Measurements from ENCODE around the gene THEM5. TPM values are rescaled to one million over a fixed set of nuclear protein-coding genes. Genes with fewer than 3 reads are reported as not detected.

The THEM5 gene
- total and polyA plus RNA-seq, 10 of the 15 experiments (the other 5 are each of a cell fraction or from before 2014, with no cell fraction given) = 0.16 TPM; not detected in 9

GRCh38 chr1:151828921-151829320 is 24.6 kb downstream of the THEM5 start:
- 16% methylated on average over 8 of the region's 12 CpGs for WGBS (ENCODE audit: insufficient coverage, insufficient replicate concordance, low lambda C conversion rate, missing lambda C conversion rate)
- Histone ChIP-seq H3K9ac (ENCODE audit: control insufficient read depth, insufficient read depth, low read length) (no peak overlapping the region), H3K4me3 (no peak overlapping the region), H3K79me2 (ENCODE audit: control insufficient read depth, insufficient read depth, low read length) (no peaks in the 10 kb centered on the region), H2AFZ (ENCODE audit: control insufficient read depth, low read depth, low read length) (no peak overlapping the region), H3K27me3 (replicated peaks in 1 of 2; ENCODE audit: control insufficient read depth in 2 of 2, insufficient read depth in 2 of 2, low read length in 1 of 2) (no peaks in the 10 kb centered on the region), H3K4me1 (ENCODE audit: control insufficient read depth, insufficient read depth, low read length) (peaks cover 5% of the 10 kb centered on the region), H3K9me3 (replicated peaks; ENCODE audit: control insufficient read depth, insufficient read depth, low read length) (no peaks in the 10 kb centered on the region), H3K4me2 (ENCODE audit: control insufficient read depth, insufficient read depth) (no peak overlapping the region), H4K20me1 (ENCODE audit: control insufficient read depth, insufficient read depth) (no peaks in the 10 kb centered on the region), H3K36me3 (ENCODE audit: control insufficient read depth in 2 of 2, insufficient read depth in 2 of 2, low read length in 1 of 2) (no peaks in the 10 kb centered on the region), H3K27ac (ENCODE audit: control insufficient read depth, insufficient read depth) (no peak overlapping the region)
- FAIRE-seq (no peak), DNase-seq (ENCODE audit: low read depth, low spot score) (no peak), ATAC-seq (no peak)
- in situ Hi-C loops (cut with MboI) (no loop called here), intact Hi-C loops (cut with micrococcal nuclease; ENCODE audit: unreplicated experiment) (no loop called here)
- ChIA-PET RAD21 (ENCODE audit: unreplicated experiment) (no interaction called here), POLR2A (no interaction called here), CTCF (interaction anchor here (0.7 to 1.9 kb wide), 3 partner anchors 8 to 341 kb away, joined by 3 to 6 read pairs (median 6); no protein-coding TSS in a partner anchor), SMC1A (ENCODE audit: uncharacterized antibody, unreplicated experiment) (no interaction called here)
- TF ChIP-seq TBL1XR1 (IDR thresholded peaks at IDR 0.05; ENCODE audit: low read depth, low read length) (no peak), REST (IDR thresholded peaks at IDR 0.05; ENCODE audit: low read depth, low read length) (peak; percentile 62; the same call in 1 of the 2 replicates)
- BruUV-seq (replicated peaks) = no TSS peak

DNA sequence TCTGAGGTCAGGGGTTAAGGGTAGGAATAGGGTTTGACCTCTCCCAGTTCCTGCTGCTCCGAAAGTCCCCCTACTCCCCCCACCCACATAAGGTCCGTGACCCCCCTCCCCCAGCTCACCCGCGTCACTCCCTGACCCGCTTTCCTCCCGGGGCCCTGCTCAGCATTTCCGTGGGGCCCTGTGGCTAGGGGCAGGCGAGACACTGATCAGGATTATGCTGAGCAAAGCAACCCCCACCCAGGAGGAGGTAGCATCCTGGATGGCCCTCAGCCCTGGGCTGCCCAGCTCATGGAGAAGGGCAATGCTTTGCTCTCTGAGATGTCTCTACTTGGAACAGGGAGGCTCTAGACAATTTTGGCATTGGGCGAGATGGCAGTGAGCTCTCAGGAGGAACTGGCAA is 25.7 kb downstream of the THEM5 start:
- no peak for FAIRE-seq
- no TSS peak for BruUV-seq (replicated peaks)
- H3K79me2 ChIP-seq (ENCODE audit: control insufficient read depth, insufficient read depth, low read length) = no peaks in the 10 kb centered on the region
- peaks cover 5% of the 10 kb centered on the region for H3K4me1 ChIP-seq (ENCODE audit: control insufficient read depth, insufficient read depth, low read length)
- no peaks in the 10 kb centered on the region for H3K27me3 ChIP-seq (replicated peaks in 1 of 2; ENCODE audit: control insufficient read depth in 2 of 2, insufficient read depth in 2 of 2, low read length in 1 of 2)
- ChIA-PET POLR2A (interaction anchor here (0.5 kb wide), 1 partner anchor 1153 kb away, joined by 4 read pairs; no protein-coding TSS in a partner anchor), CTCF (interaction anchor here (1.1 kb wide), 1 partner anchor 9 kb away, joined by 3 read pairs; no protein-coding TSS in a partner anchor), RAD21 (ENCODE audit: unreplicated experiment) (interaction anchor here (0.7 to 1.1 kb wide), 2 partner anchors 9 to 29 kb away, joined by 3 to 4 read pairs; no protein-coding TSS in a partner anchor), SMC1A (ENCODE audit: uncharacterized antibody, unreplicated experiment) (interaction anchor here (1.8 kb wide), 1 partner anchor 10 kb away, joined by 7 read pairs; no protein-coding TSS in a partner anchor)
- no peak overlapping the region for H3K27ac ChIP-seq (ENCODE audit: control insufficient read depth, insufficient read depth)
- H3K4me3 ChIP-seq = no peak overlapping the region
- no peaks in the 10 kb centered on the region for H3K36me3 ChIP-seq (ENCODE audit: control insufficient read depth in 2 of 2, insufficient read depth in 2 of 2, low read length in 1 of 2)
- in situ Hi-C loops (cut with MboI) = no loop called here
- H3K9me3 ChIP-seq (replicated peaks; ENCODE audit: control insufficient read depth, insufficient read depth, low read length) = no peaks in the 10 kb centered on the region
- intact Hi-C loops (cut with micrococcal nuclease; ENCODE audit: unreplicated experiment) = no loop called here
- no peak for ATAC-seq
- no peak overlapping the region for H3K4me2 ChIP-seq (ENCODE audit: control insufficient read depth, insufficient read depth)
- no peak for DNase-seq (ENCODE audit: low read depth, low spot score)
- no peak overlapping the region for H3K9ac ChIP-seq (ENCODE audit: control insufficient read depth, insufficient read depth, low read length)
- H4K20me1 ChIP-seq (ENCODE audit: control insufficient read depth, insufficient read depth) = no peaks in the 10 kb centered on the region
- 0% methylated on average over 7 of the region's 9 CpGs for WGBS (ENCODE audit: insufficient coverage, insufficient replicate concordance, low lambda C conversion rate, missing lambda C conversion rate)
- no peak overlapping the region for H2AFZ ChIP-seq (ENCODE audit: control insufficient read depth, low read depth, low read length)
- no peak for TF ChIP-seq BRCA1 (IDR thresholded peaks at IDR 0.05; ENCODE audit: low read depth, low read length)
- no peak for TF ChIP-seq MEF2B (IDR thresholded peaks at IDR 0.05; ENCODE audit: partially characterized antibody, poor library complexity, severe bottlenecking)
- TF ChIP-seq CBX3 (IDR thresholded peaks at IDR 0.05; ENCODE audit: borderline replicate concordance, low read depth) = no peak
- TF ChIP-seq, protein P1, sequence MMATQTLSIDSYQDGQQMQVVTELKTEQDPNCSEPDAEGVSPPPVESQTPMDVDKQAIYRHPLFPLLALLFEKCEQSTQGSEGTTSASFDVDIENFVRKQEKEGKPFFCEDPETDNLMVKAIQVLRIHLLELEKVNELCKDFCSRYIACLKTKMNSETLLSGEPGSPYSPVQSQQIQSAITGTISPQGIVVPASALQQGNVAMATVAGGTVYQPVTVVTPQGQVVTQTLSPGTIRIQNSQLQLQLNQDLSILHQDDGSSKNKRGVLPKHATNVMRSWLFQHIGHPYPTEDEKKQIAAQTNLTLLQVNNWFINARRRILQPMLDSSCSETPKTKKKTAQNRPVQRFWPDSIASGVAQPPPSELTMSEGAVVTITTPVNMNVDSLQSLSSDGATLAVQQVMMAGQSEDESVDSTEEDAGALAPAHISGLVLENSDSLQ (IDR thresholded peaks at IDR 0.05) = no peak
- no peak for TF ChIP-seq NFIC (IDR thresholded peaks at IDR 0.05; ENCODE audit: low read depth, low read length)
- no peak for TF ChIP-seq GABPA (IDR thresholded peaks at IDR 0.05; ENCODE audit: low read depth)
- TF ChIP-seq, protein P2, sequence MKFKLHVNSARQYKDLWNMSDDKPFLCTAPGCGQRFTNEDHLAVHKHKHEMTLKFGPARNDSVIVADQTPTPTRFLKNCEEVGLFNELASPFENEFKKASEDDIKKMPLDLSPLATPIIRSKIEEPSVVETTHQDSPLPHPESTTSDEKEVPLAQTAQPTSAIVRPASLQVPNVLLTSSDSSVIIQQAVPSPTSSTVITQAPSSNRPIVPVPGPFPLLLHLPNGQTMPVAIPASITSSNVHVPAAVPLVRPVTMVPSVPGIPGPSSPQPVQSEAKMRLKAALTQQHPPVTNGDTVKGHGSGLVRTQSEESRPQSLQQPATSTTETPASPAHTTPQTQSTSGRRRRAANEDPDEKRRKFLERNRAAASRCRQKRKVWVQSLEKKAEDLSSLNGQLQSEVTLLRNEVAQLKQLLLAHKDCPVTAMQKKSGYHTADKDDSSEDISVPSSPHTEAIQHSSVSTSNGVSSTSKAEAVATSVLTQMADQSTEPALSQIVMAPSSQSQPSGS (IDR thresholded peaks at IDR 0.05; ENCODE audit: low read length) = no peak
- TF ChIP-seq SMARCA5 (IDR thresholded peaks at IDR 0.05) = no peak
- no peak for TF ChIP-seq ZNF207 (IDR thresholded peaks at IDR 0.05; ENCODE audit: borderline replicate concordance)

Measured in GM12878 (cell line).